ENCODE results near the gene MTHFD1L.
"Not testable (repeated sequence)": the region's sequence is repeated elsewhere in the genome, so short reads cannot be mapped to it uniquely, and the experiment has no call there.

Gene MTHFD1L

DNA sequence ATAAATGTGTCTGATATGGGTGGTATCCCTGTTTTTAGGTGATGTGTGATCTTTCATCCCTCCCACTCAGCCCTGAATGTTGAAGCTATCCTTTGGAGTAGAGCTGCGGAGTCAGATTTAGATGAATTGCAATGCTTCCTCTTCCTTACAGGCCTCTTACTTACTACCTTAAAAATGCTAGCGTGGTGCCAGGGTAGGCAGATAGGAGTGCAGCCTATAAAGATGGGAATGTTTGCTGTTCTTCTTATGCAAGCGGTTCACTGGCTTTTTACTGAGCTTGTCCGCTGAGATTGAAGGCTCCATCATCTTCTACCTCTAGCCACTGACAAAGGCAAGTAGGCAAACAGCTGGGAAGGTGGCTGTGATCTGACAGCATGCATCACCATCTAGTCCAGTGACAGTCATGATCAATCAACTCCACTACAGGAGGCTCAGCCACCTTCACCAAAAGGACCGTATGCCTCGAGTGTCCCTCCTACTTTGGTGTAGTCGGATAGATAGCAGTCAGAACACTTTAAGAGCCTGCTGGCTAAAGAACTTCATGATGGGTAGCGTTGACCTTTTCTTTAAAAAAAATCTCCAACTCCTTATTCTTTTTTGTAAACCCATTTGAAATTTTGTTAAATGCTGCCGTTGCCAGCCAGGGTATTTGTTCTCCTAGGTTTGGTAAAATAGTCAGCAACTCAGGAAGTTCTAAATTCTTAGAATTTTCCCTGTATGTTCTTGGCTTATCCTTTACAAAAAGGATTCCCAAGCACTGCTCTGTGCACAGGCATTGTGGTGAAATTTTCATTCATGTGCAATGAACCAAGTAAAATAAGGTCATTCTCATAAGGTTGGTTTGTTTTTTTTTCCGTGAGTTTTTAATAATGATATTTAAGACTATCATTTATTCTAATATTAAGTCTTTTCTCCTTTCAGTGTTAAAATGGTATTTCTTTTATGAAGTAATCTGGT, 169.6 kb downstream of the MTHFD1L start:
- Histone ChIP-seq H3K4me3 (IDR thresholded peaks at IDR 0.05; ENCODE audit: insufficient read depth, low read depth, low read length) (no peak overlapping the region), H3K36me3 (ENCODE audit: insufficient read depth) (no peaks in the 10 kb centered on the region), H3K27ac (no peak overlapping the region), H3K4me1 (ENCODE audit: low read depth, poor library complexity, severe bottlenecking) (no peaks in the 10 kb centered on the region), H3K9ac (no peak overlapping the region), H3K4me2 (no peak overlapping the region), H4K20me1 (ENCODE audit: insufficient read depth) (no peaks in the 10 kb centered on the region), H2AFZ (ENCODE audit: low read depth) (no peak overlapping the region), H3K79me2 (ENCODE audit: insufficient read depth, low read depth) (no peaks in the 10 kb centered on the region), H3K27me3 (ENCODE audit: insufficient read depth, low read depth) (no peaks in the 10 kb centered on the region)
- TF ChIP-seq, protein P1, sequence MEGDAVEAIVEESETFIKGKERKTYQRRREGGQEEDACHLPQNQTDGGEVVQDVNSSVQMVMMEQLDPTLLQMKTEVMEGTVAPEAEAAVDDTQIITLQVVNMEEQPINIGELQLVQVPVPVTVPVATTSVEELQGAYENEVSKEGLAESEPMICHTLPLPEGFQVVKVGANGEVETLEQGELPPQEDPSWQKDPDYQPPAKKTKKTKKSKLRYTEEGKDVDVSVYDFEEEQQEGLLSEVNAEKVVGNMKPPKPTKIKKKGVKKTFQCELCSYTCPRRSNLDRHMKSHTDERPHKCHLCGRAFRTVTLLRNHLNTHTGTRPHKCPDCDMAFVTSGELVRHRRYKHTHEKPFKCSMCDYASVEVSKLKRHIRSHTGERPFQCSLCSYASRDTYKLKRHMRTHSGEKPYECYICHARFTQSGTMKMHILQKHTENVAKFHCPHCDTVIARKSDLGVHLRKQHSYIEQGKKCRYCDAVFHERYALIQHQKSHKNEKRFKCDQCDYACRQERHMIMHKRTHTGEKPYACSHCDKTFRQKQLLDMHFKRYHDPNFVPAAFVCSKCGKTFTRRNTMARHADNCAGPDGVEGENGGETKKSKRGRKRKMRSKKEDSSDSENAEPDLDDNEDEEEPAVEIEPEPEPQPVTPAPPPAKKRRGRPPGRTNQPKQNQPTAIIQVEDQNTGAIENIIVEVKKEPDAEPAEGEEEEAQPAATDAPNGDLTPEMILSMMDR (conservative IDR thresholded peaks at IDR 0.05; ENCODE audit: low read depth, low read length) = no peak

DNA sequence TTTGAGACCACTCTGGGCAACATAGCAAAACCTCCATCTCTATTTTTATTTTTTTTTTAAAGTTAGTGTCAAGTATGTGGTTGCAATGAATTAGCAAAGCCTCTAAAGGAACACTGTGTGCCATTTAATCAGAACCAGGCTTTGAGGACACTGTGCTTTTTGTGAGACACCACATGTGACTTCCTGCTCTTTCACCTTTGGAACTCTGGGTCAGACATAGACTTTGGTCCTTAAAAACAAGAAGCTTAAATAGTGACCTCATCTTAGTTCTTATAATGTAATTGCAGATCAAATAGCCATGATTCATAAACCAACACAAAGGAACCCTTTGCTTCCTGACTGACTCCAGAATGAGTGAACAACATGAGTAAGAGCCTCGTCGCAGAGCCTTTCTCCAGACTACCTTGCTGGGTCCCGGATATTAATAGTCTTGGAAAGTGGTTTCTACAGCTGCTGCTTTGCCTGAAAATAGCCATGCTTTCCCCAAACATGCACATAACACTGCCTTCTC, 170.8 kb downstream of the MTHFD1L start:
- H3K9ac ChIP-seq; H3K27me3 ChIP-seq (ENCODE audit: insufficient read depth, low read depth); H3K36me3 ChIP-seq (ENCODE audit: insufficient read depth); H3K4me2 ChIP-seq; H4K20me1 ChIP-seq (ENCODE audit: insufficient read depth); H3K79me2 ChIP-seq (ENCODE audit: insufficient read depth, low read depth); H2AFZ ChIP-seq (ENCODE audit: low read depth); H3K4me3 ChIP-seq (IDR thresholded peaks at IDR 0.05; ENCODE audit: insufficient read depth, low read depth, low read length); H3K4me1 ChIP-seq (ENCODE audit: low read depth, poor library complexity, severe bottlenecking); H3K27ac ChIP-seq: not testable (repeated sequence)

DNA sequence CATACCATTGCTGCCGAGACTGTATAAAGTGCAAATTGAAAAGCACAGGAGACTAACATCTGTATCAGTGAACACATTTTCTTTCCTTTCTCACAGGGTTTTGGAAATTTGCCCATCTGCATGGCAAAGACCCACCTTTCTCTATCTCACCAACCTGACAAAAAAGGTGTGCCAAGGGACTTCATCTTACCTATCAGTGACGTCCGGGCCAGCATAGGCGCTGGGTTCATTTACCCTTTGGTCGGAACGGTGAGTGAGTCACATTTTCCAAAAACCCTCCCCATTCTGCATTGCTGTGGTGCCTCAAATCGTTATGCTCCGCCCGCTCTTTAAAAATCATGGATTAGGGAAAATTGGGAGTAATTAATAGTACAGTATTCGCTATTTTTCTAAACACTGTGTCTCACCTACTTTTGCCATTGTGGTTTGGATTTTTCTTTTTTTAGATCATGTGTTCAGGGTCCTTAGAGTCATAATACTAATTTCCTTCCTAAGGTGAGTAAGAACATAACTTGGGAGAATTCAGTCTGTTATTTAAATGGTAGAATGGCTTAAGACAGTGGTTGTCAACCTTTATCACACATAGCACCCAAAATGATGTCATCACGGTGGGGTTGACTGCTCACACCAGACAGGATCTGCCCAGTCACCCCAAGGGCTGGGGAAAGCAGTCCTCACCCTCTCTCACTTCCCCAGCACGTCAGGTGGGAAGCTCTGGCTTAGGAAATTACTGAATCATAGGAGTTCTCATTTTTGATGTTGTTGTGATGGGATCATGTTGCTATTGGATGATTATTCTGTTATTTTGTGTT, 171.6 kb downstream of the MTHFD1L start:
- H3K36me3 ChIP-seq (ENCODE audit: insufficient read depth) = no peaks in the 10 kb centered on the region
- no peaks in the 10 kb centered on the region for H3K79me2 ChIP-seq (ENCODE audit: insufficient read depth, low read depth)
- no peak overlapping the region for H3K9ac ChIP-seq
- no peak overlapping the region for H3K27ac ChIP-seq
- no peaks in the 10 kb centered on the region for H3K27me3 ChIP-seq (ENCODE audit: insufficient read depth, low read depth)
- no peak overlapping the region for H3K4me2 ChIP-seq
- no peaks in the 10 kb centered on the region for H4K20me1 ChIP-seq (ENCODE audit: insufficient read depth)
- H3K4me3 ChIP-seq (IDR thresholded peaks at IDR 0.05; ENCODE audit: insufficient read depth, low read depth, low read length) = no peak overlapping the region
- TF ChIP-seq, protein P1 (conservative IDR thresholded peaks at IDR 0.05; ENCODE audit: low read depth, low read length) = no peak
- no peaks in the 10 kb centered on the region for H3K4me1 ChIP-seq (ENCODE audit: low read depth, poor library complexity, severe bottlenecking)
- H2AFZ ChIP-seq (ENCODE audit: low read depth) = no peak overlapping the region

DNA sequence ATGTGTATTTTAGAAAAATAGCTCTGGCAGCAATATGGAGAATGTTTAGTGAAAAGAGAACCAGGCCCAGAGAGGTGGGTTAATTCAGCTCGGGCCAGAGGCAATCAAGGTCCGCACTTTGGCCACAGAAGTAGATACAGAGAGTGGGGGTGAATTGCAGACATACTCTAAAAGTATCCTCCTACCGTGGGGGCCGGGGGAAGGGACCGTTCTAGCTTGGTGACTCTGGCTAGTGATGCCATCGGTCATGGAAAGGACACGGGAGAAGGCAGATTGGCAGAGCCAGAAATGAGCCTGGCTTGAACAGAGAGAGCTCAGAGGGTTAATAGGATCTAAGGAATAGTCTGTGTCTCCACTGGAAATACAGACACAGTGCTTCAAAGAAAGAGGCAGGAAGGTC, 173.1 kb downstream of the MTHFD1L start:
- Histone ChIP-seq H3K27me3 (ENCODE audit: insufficient read depth, low read depth) (no peaks in the 10 kb centered on the region), H2AFZ (ENCODE audit: low read depth) (no peak overlapping the region), H3K4me3 (IDR thresholded peaks at IDR 0.05; ENCODE audit: insufficient read depth, low read depth, low read length) (no peak overlapping the region), H3K9ac (no peak overlapping the region), H3K27ac (no peak overlapping the region), H4K20me1 (ENCODE audit: insufficient read depth) (no peaks in the 10 kb centered on the region), H3K4me2 (no peak overlapping the region), H3K4me1 (ENCODE audit: low read depth, poor library complexity, severe bottlenecking) (no peaks in the 10 kb centered on the region), H3K79me2 (ENCODE audit: insufficient read depth, low read depth) (no peaks in the 10 kb centered on the region), H3K36me3 (ENCODE audit: insufficient read depth) (no peaks in the 10 kb centered on the region)
- TF ChIP-seq, protein P1 (conservative IDR thresholded peaks at IDR 0.05; ENCODE audit: low read depth, low read length) = no peak

DNA sequence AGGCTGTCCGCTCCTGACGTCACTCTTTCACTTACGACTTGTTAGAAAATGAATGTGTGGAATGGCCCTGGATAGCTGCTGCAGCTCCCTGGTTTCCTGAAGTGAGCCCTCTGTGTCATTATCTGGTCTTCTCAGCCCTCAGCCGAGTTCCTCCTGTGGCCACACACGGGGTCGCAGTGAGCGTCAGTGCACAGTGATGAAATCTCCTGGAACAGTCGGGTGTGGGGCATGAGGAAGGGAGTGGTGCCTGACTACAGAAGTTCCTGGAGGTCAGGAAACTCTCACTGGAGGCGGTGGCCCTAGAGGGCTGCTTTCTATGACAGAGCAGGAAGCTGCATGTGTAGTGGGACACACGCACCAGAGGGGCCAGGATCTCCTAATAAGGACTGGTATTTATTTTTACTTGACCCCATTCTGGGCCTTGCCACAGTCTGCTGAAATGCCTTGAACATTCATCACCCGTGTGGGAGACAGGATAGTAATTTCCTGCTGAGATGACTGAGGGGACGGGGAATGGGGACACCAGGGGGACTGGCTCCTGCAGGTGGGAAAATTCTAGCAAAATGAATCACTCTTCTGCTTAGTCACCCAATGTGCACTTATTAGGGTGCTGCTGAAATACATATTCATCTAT, 175.5 kb downstream of the MTHFD1L start:
- not testable (repeated sequence) for H4K20me1 ChIP-seq (ENCODE audit: insufficient read depth); H3K27me3 ChIP-seq (ENCODE audit: insufficient read depth, low read depth); H3K9ac ChIP-seq; H3K4me2 ChIP-seq; H3K36me3 ChIP-seq (ENCODE audit: insufficient read depth); H3K27ac ChIP-seq; H3K4me1 ChIP-seq (ENCODE audit: low read depth, poor library complexity, severe bottlenecking); H2AFZ ChIP-seq (ENCODE audit: low read depth); H3K79me2 ChIP-seq (ENCODE audit: insufficient read depth, low read depth); H3K4me3 ChIP-seq (IDR thresholded peaks at IDR 0.05; ENCODE audit: insufficient read depth, low read depth, low read length)

Data from KMS-11 (cell line).